ENCODE measurements around the gene FNIP1.

DNA sequence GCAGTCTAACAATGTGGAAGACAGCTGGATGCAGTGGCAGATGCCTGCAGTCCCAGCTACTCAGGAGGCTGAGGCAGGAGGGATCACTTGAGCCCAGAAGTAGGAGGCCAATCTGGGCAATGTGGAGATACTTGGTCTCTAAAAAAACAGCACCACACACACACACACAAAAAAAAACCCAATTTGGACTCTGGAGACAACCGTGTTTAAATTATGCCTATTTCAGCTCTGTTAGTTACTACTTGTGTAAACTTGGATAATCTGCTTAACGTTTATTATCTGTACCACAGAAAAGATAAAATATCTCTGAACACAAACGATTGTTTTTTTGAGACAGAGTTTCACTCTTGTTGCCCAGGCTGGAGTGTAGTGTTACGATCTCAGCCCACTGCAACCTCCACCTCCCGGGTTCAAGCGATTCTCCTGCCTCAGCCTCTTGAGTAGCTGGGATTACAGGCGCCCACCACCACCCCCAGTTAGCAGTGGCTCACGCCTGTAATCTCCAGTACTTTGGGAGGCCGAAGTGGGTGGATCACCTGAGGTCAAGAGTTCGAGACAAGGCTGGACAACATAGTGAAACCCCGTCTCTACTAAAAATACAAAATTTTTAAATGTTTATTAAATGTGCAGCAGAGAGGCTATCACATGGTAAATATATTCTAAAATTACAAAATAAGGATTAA lies 179.5 kb downstream of the FNIP1 start:
- no peak for TF ChIP-seq RAD21 (conservative IDR thresholded peaks at IDR 0.05)
- TF ChIP-seq, protein P1, sequence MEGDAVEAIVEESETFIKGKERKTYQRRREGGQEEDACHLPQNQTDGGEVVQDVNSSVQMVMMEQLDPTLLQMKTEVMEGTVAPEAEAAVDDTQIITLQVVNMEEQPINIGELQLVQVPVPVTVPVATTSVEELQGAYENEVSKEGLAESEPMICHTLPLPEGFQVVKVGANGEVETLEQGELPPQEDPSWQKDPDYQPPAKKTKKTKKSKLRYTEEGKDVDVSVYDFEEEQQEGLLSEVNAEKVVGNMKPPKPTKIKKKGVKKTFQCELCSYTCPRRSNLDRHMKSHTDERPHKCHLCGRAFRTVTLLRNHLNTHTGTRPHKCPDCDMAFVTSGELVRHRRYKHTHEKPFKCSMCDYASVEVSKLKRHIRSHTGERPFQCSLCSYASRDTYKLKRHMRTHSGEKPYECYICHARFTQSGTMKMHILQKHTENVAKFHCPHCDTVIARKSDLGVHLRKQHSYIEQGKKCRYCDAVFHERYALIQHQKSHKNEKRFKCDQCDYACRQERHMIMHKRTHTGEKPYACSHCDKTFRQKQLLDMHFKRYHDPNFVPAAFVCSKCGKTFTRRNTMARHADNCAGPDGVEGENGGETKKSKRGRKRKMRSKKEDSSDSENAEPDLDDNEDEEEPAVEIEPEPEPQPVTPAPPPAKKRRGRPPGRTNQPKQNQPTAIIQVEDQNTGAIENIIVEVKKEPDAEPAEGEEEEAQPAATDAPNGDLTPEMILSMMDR (IDR thresholded peaks at IDR 0.05; ENCODE audit: poor library complexity, severe bottlenecking) = no peak
- no peak for TF ChIP-seq EP300 (conservative IDR thresholded peaks at IDR 0.05; ENCODE audit: poor library complexity, severe bottlenecking)

Measured in neural cell (in vitro differentiated cells).